H1 (cell line): ENCODE data around the gene MMEL1. TPM values are rescaled to one million over a fixed set of nuclear protein-coding genes. Genes with fewer than 3 reads are reported as not detected.

Experiments
- EZH2 ChIP-seq: fragments of 200-600 bp; sonication (generic); IDR thresholded peaks from 2 replicates; pipeline ENCODE4 v1.7.1; 2012; ENCODE audit warnings: low read depth, mild to moderate bottlenecking, moderate library complexity, low read length, inconsistent platforms; ENCODE audit not compliant: severe bottlenecking
- NRF1 ChIP-seq: IDR thresholded peaks from 2 replicates; pipeline ENCODE4 v1.6.1; 2011; ENCODE audit warnings: mild to moderate bottlenecking, low read depth, low read length, improper control_type of control experiment
- polyA plus RNA-seq, 7 experiments: library from polyadenylated mRNA; depleted of rRNA in 3 of 7; stranded (reverse) in 5 of 7; unstranded in 2 of 7; fragments of >200 nt in 5 of 7; fragments of 200-250 nt in 2 of 7; gene quantifications; 1 replicate in 5 of 7; 2 replicates in 1 of 7; 4 replicates in 1 of 7; pipeline versions ENCODE4 v1.2.1 to v1.2.3, GENCODE V29; 2011 to 2013; ENCODE audit warnings: missing spikeins in 2 of 7, mixed read lengths in 2 of 7
- total RNA-seq: library from RNA; stranded (reverse); fragmentation: NEBNext Ultra II Directional; extraction: Animal tissue kit (Norgen Biotek cat#: 25700); gene quantifications from 2 replicates; pipeline ENCODE4 v1.2.1, GENCODE V29; 2021

MMEL1 gene
- total and polyA plus RNA-seq, 2 of the 8 experiments (the other 6 are each of a cell fraction or from before 2014, with no cell fraction given): 0.91 to 1.7 TPM

- TF ChIP-seq EZH2 (no peak), NRF1 (no peak)
Measured at GRCh38 chr1:2610036-2610959, 22.5 kb downstream of the MMEL1 start (continued).
